DMS153 treated with DMSO at 0.1 percent for 48 hours (cell line): Measurements from ENCODE around the gene ACAN.

Experiments used
- DNase-seq: peaks from one replicate; lab custom pipeline; 2025; ENCODE audit not compliant: unreplicated experiment; lab: John Stamatoyannopoulos, UW

Gene ACAN

GRCh38 chr15:88800738-88801137, 2.5 kb upstream of the ACAN start:
- DNase-seq, result no peak

- no peak for DNase-seq
Observed at GRCh38 chr15:88802250-88802990, 816 bp upstream of the ACAN start.

GRCh38 chr15:88802991-88803240, 320 bp upstream of the ACAN start:
- DNase-seq, result no peak

- DNase-seq, result no peak
Observed at GRCh38 chr15:88803920-88804247, 648 bp downstream of the ACAN start.

DNA sequence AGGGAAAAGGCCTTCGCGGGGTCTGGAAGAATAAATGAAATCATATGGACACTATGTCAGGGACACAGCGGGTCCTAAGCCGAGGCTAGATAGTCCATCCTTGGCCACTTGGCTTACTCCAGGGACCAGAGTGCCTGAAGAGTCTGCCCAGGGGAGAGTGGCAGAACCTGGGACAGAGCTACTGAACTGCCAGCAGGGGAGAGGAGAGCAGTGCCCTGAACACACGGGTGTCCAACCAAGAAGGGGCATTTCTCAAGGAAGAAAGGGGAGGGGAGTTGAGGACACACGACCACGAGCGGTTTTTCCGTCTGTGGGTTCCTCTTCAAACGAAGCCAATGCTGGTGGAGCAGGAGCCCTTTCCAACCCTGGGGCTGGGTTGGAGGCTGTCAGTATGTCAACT, 1.0 kb downstream of the ACAN start:
- DNase-seq, result no peak

DNA sequence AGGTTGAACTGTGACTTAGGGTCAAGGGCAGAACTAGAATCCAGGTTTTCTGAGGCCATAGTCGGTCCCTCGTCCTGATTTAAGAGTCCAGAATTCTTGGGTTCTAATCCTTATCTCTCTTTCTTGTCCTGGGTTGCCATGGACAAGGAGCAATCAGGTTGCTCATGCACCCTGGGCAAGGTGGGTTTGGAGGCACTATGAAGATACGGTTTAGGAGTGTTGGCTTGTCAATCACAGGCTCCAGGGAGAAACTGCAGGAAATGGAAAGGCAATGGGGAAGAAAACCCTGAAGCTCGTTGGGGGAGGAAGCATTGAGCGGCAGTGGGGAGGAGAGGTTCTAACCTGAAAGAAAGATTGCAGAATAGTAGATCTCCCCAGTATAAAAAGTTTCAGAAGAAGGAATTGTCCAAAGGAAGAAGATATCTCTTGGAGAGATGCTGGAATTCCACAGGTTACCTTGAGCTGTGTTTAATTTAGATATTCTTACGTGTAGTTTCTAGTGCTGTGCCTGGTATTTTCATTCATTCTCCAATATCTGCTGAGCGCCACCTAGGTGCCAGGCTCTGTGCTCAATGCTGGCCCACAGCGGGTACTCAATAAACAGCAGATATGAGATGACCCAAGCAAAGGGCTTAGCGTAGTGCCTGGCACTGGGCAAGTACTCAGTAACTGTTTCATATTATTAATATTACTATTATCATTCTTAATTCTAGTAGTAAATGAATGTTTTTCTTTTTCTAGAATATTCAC, 2.0 kb downstream of the ACAN start:
- DNase-seq, result no peak

DNA sequence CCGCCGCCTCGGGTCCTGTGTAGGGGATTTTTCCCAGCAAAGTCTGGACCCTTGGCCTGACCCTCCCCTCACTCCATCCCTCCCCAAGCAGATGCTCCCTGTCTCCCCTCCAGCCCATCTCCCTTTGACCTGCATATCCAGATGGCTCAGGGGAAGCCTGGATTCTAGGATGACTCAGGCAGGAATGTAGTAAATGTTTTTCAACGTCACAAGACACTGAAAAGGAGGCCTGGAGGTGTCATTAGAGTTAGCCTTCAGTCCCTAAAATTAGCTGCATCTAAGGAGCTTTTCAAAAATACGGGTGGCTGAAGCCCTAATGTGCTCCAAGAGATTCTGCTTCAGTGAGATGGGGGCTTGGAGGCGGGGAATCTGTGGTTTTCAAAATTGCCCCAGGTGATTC, 7.2 kb downstream of the ACAN start:
- DNase-seq, result no peak

DNA sequence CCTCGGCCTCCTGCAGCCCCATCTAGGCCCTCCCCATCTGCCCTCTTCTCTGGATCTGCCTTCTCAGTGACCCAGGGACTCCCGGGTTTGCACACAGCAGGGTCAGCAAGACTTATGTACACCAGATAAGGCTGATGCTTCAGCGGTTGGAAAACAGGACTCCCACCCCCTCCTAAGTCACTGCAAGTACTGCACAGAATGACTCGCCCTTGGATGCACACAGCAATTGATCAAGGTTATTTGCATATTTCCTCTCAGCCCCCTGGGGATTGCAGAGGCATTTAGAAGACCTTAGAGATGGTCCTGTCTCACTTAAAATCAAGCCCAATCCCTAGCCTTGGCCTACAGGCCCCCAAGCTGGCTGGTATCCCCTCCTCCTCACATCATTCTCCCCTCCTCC, 8.9 kb downstream of the ACAN start:
- DNase-seq, result no peak

GRCh38 chr15:88813960-88814359, 10.7 kb downstream of the ACAN start:
- no peak for DNase-seq

DNA sequence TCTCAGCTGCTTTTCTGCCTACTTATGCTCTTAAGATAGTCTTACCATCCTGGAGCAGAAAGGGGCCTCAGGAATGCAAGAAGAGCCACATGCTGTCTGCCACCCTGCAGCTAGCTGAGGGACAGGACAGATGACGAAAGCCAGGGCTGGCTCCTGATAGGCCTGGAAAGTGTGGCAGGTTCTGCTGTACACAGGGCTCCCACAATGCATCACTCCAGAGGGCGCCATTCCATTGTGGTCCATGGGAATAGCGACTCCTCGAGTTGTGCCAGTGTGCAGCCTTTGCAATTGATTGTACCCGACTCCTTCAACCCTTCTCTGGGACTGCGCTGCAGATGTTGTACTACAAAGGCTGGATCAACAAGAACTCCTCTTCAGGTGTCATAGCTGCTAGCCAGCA, 11.2 kb downstream of the ACAN start:
- DNase-seq, result no peak

- no peak for DNase-seq
Observed at GRCh38 chr15:88818920-88819319, 15.7 kb downstream of the ACAN start.

DNA sequence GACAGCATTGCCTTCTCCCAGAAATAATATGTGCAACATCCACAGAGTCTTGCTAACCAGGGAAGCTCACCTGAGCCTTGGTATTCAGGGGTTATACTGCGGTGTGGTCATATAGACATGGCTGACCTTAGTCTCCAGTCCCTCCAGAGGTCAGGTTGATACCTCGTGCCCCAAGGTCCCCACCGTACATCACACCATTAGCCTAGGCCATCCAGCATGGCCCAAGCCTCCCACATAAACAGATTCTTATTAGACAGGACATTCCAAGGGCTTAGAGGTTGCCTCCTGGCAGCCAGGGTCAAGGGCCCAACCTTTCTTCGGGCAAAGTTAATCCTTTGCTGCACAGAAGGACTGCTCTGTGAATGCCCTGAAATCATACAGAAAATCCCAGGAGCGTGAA, 18.8 kb downstream of the ACAN start:
- no peak for DNase-seq

DNA sequence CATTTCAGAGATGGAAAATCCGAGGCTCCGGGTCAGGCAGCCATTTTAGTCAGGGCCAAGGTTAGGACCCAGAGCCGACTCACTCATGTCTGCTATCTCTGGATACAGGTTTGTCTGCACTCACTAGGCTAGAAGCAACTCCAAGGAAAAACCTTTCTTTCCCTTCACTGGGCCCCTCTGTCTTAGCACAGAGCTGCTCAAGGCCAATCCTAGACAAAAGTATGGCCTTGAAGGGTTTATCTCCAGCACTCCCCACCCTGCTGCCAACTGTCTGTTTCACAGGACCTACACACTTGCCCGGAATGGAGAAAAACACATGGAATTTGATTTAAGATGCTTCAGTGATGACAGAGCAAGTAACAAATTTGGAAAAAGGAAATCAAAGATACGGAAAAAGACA, 25.6 kb downstream of the ACAN start:
- no peak for DNase-seq

- no peak for DNase-seq
Observed at GRCh38 chr15:88830016-88830415, 26.8 kb downstream of the ACAN start.

DNA sequence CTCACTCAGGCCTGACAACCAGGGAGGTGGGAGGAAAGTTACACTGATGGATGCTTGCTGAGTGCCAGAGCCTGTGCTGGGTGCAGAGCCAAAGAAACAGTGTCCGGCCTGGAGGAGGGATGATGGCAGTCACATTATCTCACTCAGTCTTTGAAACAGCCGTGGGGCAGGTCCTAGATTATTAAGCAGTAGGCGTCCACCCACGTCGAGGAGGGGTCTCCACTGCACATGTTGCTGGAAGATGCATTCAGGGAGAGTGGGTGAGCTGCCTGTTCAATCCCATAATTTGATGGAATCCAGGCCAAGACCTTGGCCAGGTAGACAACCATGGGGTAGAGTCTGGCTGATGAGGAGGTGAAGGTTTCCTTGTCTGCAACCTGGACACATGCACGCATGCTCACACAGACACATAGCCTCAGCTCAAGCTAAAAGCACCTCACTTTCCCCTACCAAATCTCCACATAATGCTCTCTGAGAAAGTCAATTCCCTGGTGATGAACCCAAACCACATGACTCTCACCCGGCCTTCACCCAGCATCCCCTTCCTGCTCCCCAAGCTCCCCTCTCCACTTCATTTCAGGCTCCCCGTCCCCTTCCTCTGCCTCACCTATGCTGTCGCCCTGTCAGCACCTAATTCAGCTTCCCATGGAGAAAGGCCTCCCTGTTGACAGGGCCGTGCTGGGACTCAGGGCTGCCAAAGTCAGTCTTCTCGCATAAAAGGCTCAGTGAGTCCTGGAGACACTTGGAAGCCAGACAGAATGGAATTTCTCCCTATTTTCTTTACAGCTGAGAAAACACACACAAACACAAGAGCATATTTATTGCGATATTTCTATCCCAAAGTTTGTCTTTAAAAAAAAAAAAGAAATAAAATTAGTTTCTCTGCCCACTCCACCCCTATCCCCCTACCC, 29.8 kb downstream of the ACAN start:
- no peak for DNase-seq

DNA sequence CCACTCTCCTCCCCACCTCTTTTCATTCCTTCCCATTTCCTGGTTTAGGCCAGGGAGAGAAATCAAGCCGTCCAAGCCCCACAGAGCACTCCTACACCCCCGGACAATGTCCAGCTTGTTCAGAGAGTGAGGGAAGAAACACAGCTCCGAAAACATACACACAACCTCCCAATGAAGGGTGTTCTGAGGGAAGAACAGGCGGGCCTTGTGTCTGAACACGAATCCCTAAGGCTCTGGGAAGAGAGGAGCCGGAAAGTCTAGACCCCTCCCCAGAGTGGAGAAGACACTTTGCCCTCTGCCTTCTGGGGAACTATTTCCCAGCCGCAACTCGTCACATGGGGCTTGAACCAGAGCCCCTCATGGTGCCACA, 30.5 kb downstream of the ACAN start:
- DNase-seq, result no peak

DNA sequence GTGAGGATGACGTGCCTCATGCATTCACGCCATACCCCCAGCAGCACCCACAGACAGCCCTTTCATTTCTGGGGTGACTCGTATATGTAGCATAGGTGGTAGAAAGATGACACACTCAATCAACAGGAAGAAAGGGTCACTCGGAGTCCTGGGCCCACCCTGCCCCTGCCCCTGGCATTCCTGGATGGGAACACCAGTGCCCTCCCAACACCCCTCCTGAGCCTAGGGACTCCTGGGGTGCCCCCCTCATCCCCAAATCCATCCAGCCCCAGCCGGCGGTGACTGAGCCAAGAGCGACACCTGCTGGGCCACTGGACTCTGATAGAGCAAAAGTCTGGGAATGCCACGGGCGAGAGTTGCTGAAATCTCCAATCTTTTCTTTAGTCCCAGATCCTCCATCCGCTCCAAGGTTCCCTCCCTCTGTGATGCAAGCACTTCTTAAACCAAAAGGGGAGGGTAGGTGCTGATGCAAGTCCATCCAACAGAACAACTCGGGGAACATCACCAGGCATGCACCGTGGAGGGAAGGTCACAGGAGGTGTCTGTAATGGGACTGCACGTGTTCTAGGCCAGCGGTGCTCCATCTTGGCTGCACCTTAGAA, 31.1 kb downstream of the ACAN start:
- DNase-seq, result no peak

- no peak for DNase-seq
Observed at GRCh38 chr15:88835119-88835518, 31.9 kb downstream of the ACAN start.

DNA sequence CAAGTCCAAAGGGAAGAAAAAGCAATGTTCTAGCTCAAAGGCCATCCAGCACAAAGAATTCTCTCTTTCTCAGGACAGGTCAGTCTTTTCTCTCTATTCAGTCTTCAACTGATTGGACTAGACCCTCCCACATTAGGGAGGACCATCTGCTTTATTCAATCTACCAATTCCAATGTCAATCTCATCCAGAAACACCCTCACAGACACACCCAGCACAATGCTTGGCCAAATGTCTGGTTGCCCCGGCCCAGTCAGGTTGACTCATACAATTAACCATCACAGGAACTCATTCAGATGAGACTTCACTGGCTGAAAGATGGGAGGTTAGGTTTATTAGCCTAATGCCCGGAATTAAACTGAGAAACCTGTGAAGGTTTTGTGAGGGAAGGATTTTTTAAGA, 32.4 kb downstream of the ACAN start:
- no peak for DNase-seq

GRCh38 chr15:88838667-88839066, 35.4 kb downstream of the ACAN start:
- DNase-seq, result no peak

- no peak for DNase-seq
Observed at GRCh38 chr15:88839146-88839545, 35.9 kb downstream of the ACAN start.

DNA sequence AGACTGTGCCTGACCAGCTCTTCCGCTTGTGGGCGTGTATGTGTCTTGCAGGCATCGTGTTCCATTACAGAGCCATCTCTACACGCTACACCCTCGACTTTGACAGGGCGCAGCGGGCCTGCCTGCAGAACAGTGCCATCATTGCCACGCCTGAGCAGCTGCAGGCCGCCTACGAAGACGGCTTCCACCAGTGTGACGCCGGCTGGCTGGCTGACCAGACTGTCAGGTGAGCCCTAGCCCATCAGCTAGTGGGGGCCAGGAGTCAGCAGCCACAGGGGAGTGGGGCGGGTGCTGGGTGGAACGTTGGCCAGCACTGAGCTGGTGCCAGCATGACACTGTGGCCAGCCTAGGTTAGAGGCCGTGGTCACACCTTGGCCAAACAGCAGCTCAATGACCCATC, 36.7 kb downstream of the ACAN start:
- DNase-seq, result no peak
